IPS-NIHi11 (cell line): Measurements from ENCODE around the gene PCDHB6.
"Not testable (repeated sequence)": the region's sequence is repeated elsewhere in the genome, so short reads cannot be mapped to it uniquely, and the experiment has no call there.

Source experiments
- DNase-seq: peaks from one replicate; pipeline ENCODE4 v3.0.0; 2012; ENCODE audit warnings: mixed read lengths, low spot score

The PCDHB6 gene

GRCh38 chr5:141149812-141150211, at the start of gene PCDHB6:
TSS of gene PCDHB6 (plus strand) at chr5:141150057. CDS start at chr5:141150258, 201 bp downstream.
- no peak for DNase-seq

- DNase-seq: peak; percentile 23
These were observed 49.5 kb upstream of the PCDHB6 start, which contains the start of gene PCDHB3 for GRCh38 chr5:141100243-141100805. TSS of gene PCDHB3 (plus strand) at chr5:141100473. CDS start at chr5:141100650, 177 bp downstream.

- DNase-seq: no peak
These were observed 48.8 kb upstream of the PCDHB6 start for GRCh38 chr5:141101059-141101458.

- DNase-seq: not testable (repeated sequence)
These were observed 47.8 kb upstream of the PCDHB6 start for GRCh38 chr5:141102070-141102469.

- not testable (repeated sequence) for DNase-seq
These were observed 47.4 kb upstream of the PCDHB6 start for GRCh38 chr5:141102471-141102870.

GRCh38 chr5:141105350-141105749, 44.5 kb upstream of the PCDHB6 start:
- DNase-seq: no peak

- DNase-seq: no peak
These were observed 30.6 kb upstream of the PCDHB6 start for GRCh38 chr5:141119250-141119649.

- no peak for DNase-seq
These were observed 28.3 kb upstream of the PCDHB6 start, which contains the start of gene PCDHB4 for GRCh38 chr5:141121563-141121962. TSS of gene PCDHB4 (plus strand) at chr5:141121818. CDS start at chr5:141121999, 181 bp downstream.

GRCh38 chr5:141121985-141122384, 27.9 kb upstream of the PCDHB6 start:
- no peak for DNase-seq

GRCh38 chr5:141123396-141124135, 26.3 kb upstream of the PCDHB6 start:
- DNase-seq: not testable (repeated sequence)

GRCh38 chr5:141127305-141127704, 22.6 kb upstream of the PCDHB6 start:
- peak; percentile 14 for DNase-seq

GRCh38 chr5:141135030-141135717, 14.7 kb upstream of the PCDHB6 start, which contains the start of gene PCDHB5:
TSS of gene PCDHB5 (plus strand) at chr5:141135206. CDS start at chr5:141135435, 229 bp downstream.
- DNase-seq: no peak

GRCh38 chr5:141135718-141136266, 14.1 kb upstream of the PCDHB6 start:
- no peak for DNase-seq

- not testable (repeated sequence) for DNase-seq
These were observed 12.5 kb upstream of the PCDHB6 start for GRCh38 chr5:141137346-141137745.

GRCh38 chr5:141150224-141150992, 551 bp downstream of the PCDHB6 start:
- no peak for DNase-seq

- no peak for DNase-seq
These were observed 1.1 kb downstream of the PCDHB6 start for GRCh38 chr5:141150993-141151325.

GRCh38 chr5:141151632-141152031, 1.8 kb downstream of the PCDHB6 start:
- not testable (repeated sequence) for DNase-seq

- not testable (repeated sequence) for DNase-seq
These were observed 2.2 kb downstream of the PCDHB6 start for GRCh38 chr5:141152096-141152495.

- peak; percentile 44 for DNase-seq
These were observed 5.9 kb downstream of the PCDHB6 start for GRCh38 chr5:141155540-141156374.

GRCh38 chr5:141157356-141157755, 7.5 kb downstream of the PCDHB6 start:
- not testable (repeated sequence) for DNase-seq

- DNase-seq: not testable (repeated sequence)
These were observed 8.0 kb downstream of the PCDHB6 start for GRCh38 chr5:141157901-141158300.
